Esophagus squamous epithelium (tissue), 4 donors: ENCODE data around the gene IL21R.

Source experiments
- POLR2A ChIP-seq, 4 donors: fragments of 450-650 bp; IDR thresholded peaks; one replicate each; pipeline ENCODE4 v1.6.1; 2017; ENCODE audit warnings: antibody characterized with exemption in 4 of 4, mild to moderate bottlenecking in 4 of 4, moderate library complexity in 3 of 4
- TF ChIP-seq, protein P1 (sequence below), 6 experiments: fragments of 450-650 bp in 4 of 6; fragments of 200-600 bp in 2 of 6; sonication (generic) in 2 of 6; IDR thresholded peaks; one replicate each; pipeline ENCODE4 v1.5.1; 2016 to 2019; ENCODE audit warnings: antibody characterized with exemption in 6 of 6, mild to moderate bottlenecking in 4 of 6, moderate library complexity in 4 of 6

DNA sequence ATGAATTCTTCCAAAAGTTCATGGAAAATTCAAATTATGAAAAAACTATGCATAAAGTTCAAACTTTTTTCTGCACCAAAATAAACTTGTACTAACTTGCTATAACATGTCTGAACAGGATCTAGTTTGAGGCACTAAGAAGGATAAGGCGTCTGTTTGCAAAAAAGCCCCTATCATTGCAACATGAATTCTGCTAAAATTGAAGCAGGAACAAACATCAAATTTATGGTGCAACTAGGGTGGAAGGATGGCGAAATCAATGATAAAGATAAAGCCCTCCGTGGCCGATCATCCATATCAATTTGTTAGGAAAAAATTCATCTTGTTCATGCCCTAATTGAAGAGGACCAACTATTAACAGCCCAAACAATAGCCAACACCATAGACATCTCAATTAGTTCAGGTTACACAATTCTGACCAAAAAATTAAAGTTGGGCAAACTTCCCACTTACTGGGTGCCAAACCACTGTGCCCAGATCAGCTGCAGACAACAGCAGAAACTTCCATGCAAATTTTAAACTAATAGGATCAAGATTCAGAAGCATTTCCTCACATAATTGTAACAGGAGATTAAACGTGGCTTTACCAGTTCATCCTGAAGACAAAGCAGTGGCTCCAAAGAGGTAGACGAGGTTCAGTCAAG is 12.9 kb downstream of the IL21R start:
- TF ChIP-seq POLR2A (IDR thresholded peaks at IDR 0.05) = no peak
- TF ChIP-seq, protein P1, sequence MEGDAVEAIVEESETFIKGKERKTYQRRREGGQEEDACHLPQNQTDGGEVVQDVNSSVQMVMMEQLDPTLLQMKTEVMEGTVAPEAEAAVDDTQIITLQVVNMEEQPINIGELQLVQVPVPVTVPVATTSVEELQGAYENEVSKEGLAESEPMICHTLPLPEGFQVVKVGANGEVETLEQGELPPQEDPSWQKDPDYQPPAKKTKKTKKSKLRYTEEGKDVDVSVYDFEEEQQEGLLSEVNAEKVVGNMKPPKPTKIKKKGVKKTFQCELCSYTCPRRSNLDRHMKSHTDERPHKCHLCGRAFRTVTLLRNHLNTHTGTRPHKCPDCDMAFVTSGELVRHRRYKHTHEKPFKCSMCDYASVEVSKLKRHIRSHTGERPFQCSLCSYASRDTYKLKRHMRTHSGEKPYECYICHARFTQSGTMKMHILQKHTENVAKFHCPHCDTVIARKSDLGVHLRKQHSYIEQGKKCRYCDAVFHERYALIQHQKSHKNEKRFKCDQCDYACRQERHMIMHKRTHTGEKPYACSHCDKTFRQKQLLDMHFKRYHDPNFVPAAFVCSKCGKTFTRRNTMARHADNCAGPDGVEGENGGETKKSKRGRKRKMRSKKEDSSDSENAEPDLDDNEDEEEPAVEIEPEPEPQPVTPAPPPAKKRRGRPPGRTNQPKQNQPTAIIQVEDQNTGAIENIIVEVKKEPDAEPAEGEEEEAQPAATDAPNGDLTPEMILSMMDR (IDR thresholded peaks at IDR 0.05) = no peak
